Measurements from ENCODE around the gene HOXD4.

The HOXD4 gene

DNA sequence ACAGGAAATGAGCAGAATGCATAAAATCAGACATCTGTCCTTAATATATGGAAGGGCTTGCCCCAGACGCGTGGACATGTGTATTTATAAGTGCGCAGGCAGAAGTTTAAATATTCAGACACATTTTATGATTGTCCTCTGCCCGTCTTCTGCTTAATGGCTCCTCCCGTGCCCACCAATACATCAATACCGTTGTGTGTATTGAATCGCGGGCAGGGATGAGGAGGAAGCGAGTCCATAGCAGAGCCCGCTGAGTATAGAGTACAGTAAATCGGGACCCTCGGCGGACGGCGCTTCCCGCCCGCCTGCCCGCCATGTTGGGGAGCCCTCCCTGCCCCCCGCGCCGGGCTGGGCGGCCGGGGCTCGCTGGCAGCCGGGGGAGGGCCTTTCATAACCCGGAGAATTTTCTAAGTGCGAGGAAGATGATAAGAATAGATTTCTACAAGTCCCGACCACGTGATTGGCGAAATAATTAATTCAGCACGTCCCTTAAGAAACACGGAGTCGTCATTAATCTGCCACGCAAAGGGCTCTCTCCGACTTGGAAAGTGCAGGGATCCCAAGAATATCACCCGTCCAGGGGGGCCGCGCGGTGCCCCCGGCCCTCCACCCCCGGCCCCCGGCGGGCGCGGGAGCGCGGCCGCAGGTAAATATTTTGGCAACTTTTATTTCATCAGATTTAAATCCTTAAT lies 5.6 kb downstream of the HOXD4 start, which contains the start of gene HOXD3:
TSS of gene HOXD3 (plus strand) at position 501 of the 692 bp plus-strand sequence. CDS start 11,808 bp downstream, outside the sequence.
- no peak for DNase-seq (ENCODE audit: low read depth)
- TF ChIP-seq, protein P1, sequence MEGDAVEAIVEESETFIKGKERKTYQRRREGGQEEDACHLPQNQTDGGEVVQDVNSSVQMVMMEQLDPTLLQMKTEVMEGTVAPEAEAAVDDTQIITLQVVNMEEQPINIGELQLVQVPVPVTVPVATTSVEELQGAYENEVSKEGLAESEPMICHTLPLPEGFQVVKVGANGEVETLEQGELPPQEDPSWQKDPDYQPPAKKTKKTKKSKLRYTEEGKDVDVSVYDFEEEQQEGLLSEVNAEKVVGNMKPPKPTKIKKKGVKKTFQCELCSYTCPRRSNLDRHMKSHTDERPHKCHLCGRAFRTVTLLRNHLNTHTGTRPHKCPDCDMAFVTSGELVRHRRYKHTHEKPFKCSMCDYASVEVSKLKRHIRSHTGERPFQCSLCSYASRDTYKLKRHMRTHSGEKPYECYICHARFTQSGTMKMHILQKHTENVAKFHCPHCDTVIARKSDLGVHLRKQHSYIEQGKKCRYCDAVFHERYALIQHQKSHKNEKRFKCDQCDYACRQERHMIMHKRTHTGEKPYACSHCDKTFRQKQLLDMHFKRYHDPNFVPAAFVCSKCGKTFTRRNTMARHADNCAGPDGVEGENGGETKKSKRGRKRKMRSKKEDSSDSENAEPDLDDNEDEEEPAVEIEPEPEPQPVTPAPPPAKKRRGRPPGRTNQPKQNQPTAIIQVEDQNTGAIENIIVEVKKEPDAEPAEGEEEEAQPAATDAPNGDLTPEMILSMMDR (IDR thresholded peaks at IDR 0.05; ENCODE audit: insufficient read depth, low read depth, low read length, missing control alignments): no peak
- H3K4me3 ChIP-seq (ENCODE audit: low read depth, low read length): no peak within 1 kb of the TSS

DNA sequence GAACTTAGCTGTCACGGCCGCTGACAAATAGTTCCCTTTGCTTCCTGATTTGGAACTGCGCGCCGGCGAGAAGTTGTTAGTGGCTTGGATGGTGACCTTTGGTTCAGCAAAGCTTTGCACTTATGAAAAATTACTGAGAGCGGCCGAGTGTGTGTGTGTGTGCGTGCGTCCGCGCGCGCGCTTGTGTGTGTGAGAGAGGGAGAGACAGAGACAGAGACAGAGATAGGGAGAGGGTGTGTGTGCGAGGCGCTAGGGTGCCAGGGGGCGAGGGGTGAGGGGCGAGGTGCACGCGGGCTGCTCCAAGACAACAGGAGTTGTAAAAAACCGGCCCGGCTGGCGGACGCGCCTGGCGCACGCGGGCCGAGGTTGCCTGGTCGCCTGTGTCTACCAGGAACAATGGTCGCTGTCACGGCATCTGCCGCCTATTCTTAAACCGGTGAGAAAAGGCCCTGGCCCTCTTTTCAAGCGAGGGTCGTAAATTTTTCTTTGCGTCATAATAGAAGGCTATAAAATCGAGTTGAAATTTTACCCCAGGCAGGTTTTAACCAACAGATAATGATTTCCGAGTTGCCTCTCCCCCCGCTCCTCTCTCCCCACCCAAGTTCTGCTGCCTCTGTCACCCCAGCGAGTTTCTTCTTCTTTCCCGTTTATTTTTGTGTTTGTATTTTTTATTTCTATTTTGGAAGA lies 6.3 kb downstream of the HOXD4 start:
- DNase-seq (ENCODE audit: low read depth): no peak
- H3K4me3 ChIP-seq (ENCODE audit: low read depth, low read length): no peak overlapping the region
- TF ChIP-seq, protein P1 (IDR thresholded peaks at IDR 0.05; ENCODE audit: insufficient read depth, low read depth, low read length, missing control alignments): no peak

DNA sequence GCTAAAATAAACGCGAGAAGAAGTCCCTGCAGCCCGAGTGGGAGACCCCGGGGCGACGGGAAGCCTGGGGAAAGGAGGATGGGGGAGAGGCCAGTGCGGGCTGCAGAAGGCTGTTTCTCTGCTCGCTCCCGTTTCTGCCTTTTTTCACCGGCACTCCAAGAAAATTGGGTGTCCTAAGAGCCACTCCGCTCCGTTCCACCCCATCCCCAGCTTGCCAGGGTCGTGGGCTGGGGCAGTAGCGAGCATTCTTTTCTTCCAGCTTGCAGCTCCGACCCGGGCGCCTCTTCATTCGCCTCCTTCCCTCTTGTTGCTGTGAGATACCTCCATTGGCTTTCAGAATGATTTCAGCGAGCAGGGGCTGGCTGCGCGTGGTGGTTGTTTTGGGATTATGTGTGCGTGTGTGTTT lies 6.8 kb downstream of the HOXD4 start:
- no peak for DNase-seq (ENCODE audit: low read depth)
- TF ChIP-seq, protein P1 (IDR thresholded peaks at IDR 0.05; ENCODE audit: insufficient read depth, low read depth, low read length, missing control alignments): no peak
- H3K4me3 ChIP-seq (ENCODE audit: low read depth, low read length): no peak overlapping the region

DNA sequence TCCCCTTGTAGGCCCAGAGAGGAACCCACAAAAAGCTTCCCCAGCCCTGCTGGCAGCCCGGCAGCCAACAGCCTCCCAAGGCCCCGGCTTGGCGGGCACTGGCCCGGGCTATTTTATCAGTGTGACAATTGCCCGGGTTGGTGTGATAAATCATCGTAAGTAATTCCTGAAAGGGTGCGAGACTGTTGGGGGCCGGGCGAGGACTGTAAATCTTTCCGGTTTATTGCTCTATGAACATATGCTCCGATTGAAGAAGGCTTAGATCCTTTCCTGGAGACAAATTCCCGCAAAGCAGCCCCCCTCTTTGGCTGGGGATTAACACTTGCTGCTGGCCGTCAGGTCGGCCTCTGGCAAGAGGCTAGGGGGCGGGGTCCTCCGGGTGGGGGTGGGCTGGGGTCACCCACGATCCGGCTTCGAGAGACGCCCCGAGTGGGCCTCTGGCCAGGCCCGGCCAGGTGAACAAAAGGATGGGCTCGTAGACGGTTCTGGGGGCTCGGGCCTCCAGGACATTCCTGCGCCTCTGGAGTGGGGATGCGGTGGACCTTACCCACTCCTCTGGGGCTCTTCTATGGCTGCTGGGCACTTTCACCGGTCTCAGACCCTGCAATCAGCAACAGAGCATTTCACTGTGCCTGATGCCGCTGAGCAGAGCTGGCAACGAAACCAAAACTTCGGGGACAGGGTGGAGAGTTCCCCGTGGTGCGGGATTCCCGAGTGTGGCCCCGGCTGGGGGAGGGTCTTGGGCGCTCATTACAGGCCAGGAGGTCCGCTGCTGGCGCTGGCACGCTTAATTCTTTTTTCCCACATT lies 7.7 kb downstream of the HOXD4 start:
- no peak overlapping the region for H3K4me3 ChIP-seq (ENCODE audit: low read depth, low read length)
- no peak for DNase-seq (ENCODE audit: low read depth)

DNA sequence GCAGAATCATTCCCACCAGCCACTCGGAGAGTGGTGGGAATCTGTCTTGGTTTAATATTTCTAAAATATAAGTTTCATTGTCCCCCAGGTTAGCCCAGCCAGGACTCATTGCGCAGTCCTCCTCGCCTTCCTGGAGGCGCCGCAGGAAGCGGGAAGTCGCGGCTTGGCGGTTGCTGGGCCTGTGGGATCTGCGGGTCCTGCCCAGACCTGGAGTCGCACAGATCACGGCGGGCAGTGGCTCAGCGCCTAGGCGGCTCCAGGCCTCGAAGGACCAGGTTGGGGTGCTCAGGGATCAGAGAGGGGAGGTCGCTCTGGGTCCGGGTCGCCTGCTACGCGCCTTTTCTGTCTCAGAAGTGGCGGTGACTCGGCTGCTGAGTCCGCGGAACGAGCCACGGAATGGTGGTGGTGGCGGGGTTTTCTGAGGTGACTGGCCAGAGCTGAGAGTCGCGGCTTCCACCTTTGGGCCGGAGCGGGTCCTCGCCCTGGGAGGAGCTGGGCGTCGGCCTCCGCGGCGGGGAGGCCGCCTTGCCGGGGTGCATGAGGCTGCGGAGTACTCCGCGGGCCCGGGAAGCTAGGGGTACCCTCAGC lies 8.4 kb downstream of the HOXD4 start:
- H3K4me3 ChIP-seq (ENCODE audit: low read depth, low read length): no peak overlapping the region
- no peak for DNase-seq (ENCODE audit: low read depth)
- TF ChIP-seq, protein P1 (IDR thresholded peaks at IDR 0.05; ENCODE audit: insufficient read depth, low read depth, low read length, missing control alignments): no peak

More for the DNA sequence above, 7.7 kb downstream of the HOXD4 start:
- TF ChIP-seq, protein P1 (IDR thresholded peaks at IDR 0.05; ENCODE audit: insufficient read depth, low read depth, low read length, missing control alignments): no peak

DNA sequence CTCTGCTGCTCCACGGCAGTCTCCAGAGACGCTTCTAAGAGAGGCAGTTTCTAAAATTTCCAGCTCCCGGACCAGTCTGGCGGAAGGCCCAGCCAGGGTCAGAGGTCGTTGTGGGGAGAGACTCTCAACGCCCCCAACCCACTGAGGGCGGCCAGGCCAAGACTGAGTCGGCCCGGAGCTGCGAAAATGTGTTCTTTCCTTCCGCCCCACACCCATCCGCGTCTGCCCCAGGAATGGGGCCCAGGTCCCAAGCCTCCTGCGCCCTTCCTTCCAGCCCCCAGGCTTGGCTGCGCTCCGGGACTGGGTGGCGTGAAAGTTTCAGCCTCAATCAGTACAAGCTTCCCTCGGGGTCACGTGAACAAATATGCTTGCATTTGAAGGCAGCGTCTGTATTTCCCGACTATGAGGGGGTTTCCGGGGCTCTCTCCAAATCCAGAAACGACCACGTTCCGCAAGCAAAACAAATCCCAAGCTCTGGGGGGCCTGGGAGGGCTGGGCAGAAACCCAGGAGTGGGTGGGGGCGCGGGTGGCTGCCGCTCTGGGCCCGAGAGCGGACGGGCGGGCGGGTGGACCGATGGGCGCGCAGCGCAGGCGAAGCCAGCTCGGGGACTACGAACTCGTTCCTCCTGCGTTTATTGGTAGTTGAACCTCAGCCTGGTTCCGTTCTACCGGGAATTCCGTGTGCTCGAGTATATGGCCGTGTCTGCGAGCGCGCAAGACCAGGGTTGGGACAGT lies 9.1 kb downstream of the HOXD4 start:
- TF ChIP-seq, protein P1 (IDR thresholded peaks at IDR 0.05; ENCODE audit: insufficient read depth, low read depth, low read length, missing control alignments): no peak
- no peak for DNase-seq (ENCODE audit: low read depth)
- no peak overlapping the region for H3K4me3 ChIP-seq (ENCODE audit: low read depth, low read length)

Data from GM12865 (cell line).